Diencephalon (tissue), 1 donor: ENCODE measurements around the gene ETV2. TPM values are rescaled to one million over a fixed set of nuclear protein-coding genes. Genes with fewer than 3 reads are reported as not detected.

ENCODE experiments used
- total RNA-seq: library from RNA; depleted of rRNA; stranded (reverse); fragments of >200 nt; gene quantifications from one replicate; pipeline ENCODE4 v1.2.3, GENCODE V29; 2014

The ETV2 gene
- 0.46 TPM for total RNA-seq

GRCh38 chr19:35641515-35642151 is at the start of gene ETV2:
TSS of gene ETV2 (plus strand) at chr19:35641745. CDS start at chr19:35642461, 716 bp downstream.

GRCh38 chr19:35612559-35613321 is 28.8 kb upstream of the ETV2 start, which contains the start of gene HAUS5:
TSS of gene HAUS5 (plus strand) at chr19:35612735. CDS start at chr19:35612795, 60 bp downstream.

GRCh38 chr19:35628565-35629331 is 12.8 kb upstream of the ETV2 start, which contains the start of gene RBM42:
TSS of gene RBM42 (plus strand) at chr19:35629036. CDS start at chr19:35629154, 118 bp downstream.

GRCh38 chr19:35648017-35648961 is 6.7 kb downstream of the ETV2 start, which contains the start of gene COX6B1:
TSS of gene COX6B1 (plus strand) at chr19:35648323. CDS start at chr19:35651244, 2,921 bp downstream.

GRCh38 chr19:35666251-35666913 is 24.8 kb downstream of the ETV2 start, which contains the start of gene UPK1A:
TSS of gene UPK1A (plus strand) at chr19:35666517. CDS start at chr19:35666813, 296 bp downstream.

Other genes starting within 250 kb of the ETV2 start
- 0.23 TPM for gene FFAR2, start 193.5 kb upstream of the ETV2 start, total RNA-seq
- not detected for gene KRTDAP, start 151.3 kb upstream of the ETV2 start, total RNA-seq
- gene DMKN, start 128.1 kb upstream of the ETV2 start, total RNA-seq = 15.5 TPM
- not detected for gene SBSN, start 113.4 kb upstream of the ETV2 start, total RNA-seq
- not detected for gene GAPDHS, start 108.3 kb upstream of the ETV2 start, total RNA-seq
- 61.1 TPM for gene TMEM147, start 96.1 kb upstream of the ETV2 start, total RNA-seq
- not detected for gene ATP4A, start 78.1 kb upstream of the ETV2 start, total RNA-seq
- gene PMIS2, start 55.6 kb upstream of the ETV2 start, total RNA-seq = not detected
- gene HAUS5, start 29.0 kb upstream of the ETV2 start, total RNA-seq = 6.0 TPM
- gene RBM42, start 12.7 kb upstream of the ETV2 start, total RNA-seq = 18.2 TPM
- gene COX6B1, start 6.6 kb downstream of the ETV2 start, total RNA-seq = 199 TPM
- not detected for gene UPK1A, start 24.8 kb downstream of the ETV2 start, total RNA-seq
- not detected for gene ZBTB32, start 62.8 kb downstream of the ETV2 start, total RNA-seq
- gene KMT2B, start 76.3 kb downstream of the ETV2 start, total RNA-seq = 6.2 TPM
- 0.46 TPM for gene IGFLR1, start 100.7 kb downstream of the ETV2 start, total RNA-seq
- 10.8 TPM for gene U2AF1L4, start 103.7 kb downstream of the ETV2 start, total RNA-seq
- 23.5 TPM for gene PSENEN, start 103.9 kb downstream of the ETV2 start, total RNA-seq
- gene LIN37, start 106.8 kb downstream of the ETV2 start, total RNA-seq = 12.0 TPM
- 0.23 TPM for gene HSPB6, start 115.3 kb downstream of the ETV2 start, total RNA-seq
- gene PROSER3, start 116.4 kb downstream of the ETV2 start, total RNA-seq = 5.5 TPM
- 68.0 TPM for gene ARHGAP33, start 133.8 kb downstream of the ETV2 start, total RNA-seq
- not detected for gene PRODH2, start 171.1 kb downstream of the ETV2 start, total RNA-seq
- 0.46 TPM for gene NPHS1, start 210.8 kb downstream of the ETV2 start, total RNA-seq
- gene KIRREL2, start 215.2 kb downstream of the ETV2 start, total RNA-seq = 1.8 TPM
- 328 TPM for gene APLP1, start 226.8 kb downstream of the ETV2 start, total RNA-seq